Neural progenitor cell (in vitro differentiated cells): ENCODE data around the gene AGAP3. TPM values are rescaled to one million over a fixed set of nuclear protein-coding genes. Genes with fewer than 3 reads are reported as not detected.
A peak's percentile ranks its signal among the peaks of the same experiment; 100 is the strongest.

Experiments
- DNase-seq: peaks from one replicate; pipeline ENCODE4 v3.0.0-alpha.2; 2016; ENCODE audit warnings: low spot score
- H2AFZ ChIP-seq: fragments of 200-600 bp; sonication (generic); replicated peaks from 2 replicates; pipeline ENCODE4 v1.6.1; 2016; ENCODE audit warnings: antibody characterized with exemption
- H3F3A ChIP-seq: fragments of 200-600 bp; sonication (generic); 2 replicates; pipeline ENCODE4 v1.6.1; 2016; ENCODE audit warnings: antibody characterized with exemption, low read depth
- H3K27ac ChIP-seq: fragments of 200-600 bp; sonication (generic); 2 replicates; pipeline ENCODE4 v1.5.1; 2016; ENCODE audit warnings: mild to moderate bottlenecking
- H3K27me3 ChIP-seq: fragments of 200-600 bp; sonication (generic); 2 replicates; pipeline ENCODE4 v1.6.1; 2016; ENCODE audit warnings: mild to moderate bottlenecking, moderate library complexity
- H3K36me3 ChIP-seq: fragments of 200-600 bp; sonication (generic); 2 replicates; pipeline ENCODE4 v1.5.1; 2016
- H3K4me1 ChIP-seq: fragments of 200-600 bp; sonication (generic); 2 replicates; pipeline ENCODE4 v1.6.1; 2016; ENCODE audit warnings: mixed run types
- H3K4me2 ChIP-seq: fragments of 200-600 bp; sonication (generic); 2 replicates; pipeline ENCODE4 v1.6.1; 2016
- H3K4me3 ChIP-seq: fragments of 200-600 bp; sonication (generic); 2 replicates; pipeline ENCODE4 v1.5.1; 2016
- H3K79me2 ChIP-seq: fragments of 200-600 bp; sonication (generic); 2 replicates; pipeline ENCODE4 v1.6.1; 2016; ENCODE audit warnings: low read depth
- H3K9ac ChIP-seq: fragments of 200-600 bp; sonication (generic); 2 replicates; pipeline ENCODE4 v1.6.1; 2016
- H3K9me3 ChIP-seq: fragments of 200-600 bp; sonication (generic); 2 replicates; pipeline ENCODE4 v1.5.1; 2016; ENCODE audit warnings: low read depth
- H4K20me1 ChIP-seq: fragments of 200-600 bp; sonication (generic); 2 replicates; pipeline ENCODE4 v1.6.1; 2016; ENCODE audit warnings: low read depth
- H3K27ac Mint-ChIP-seq: 3 replicates; pipeline ENCODE4 v1.8.0; 2021; ENCODE audit warnings: mixed read lengths
- H3K27me3 Mint-ChIP-seq: 2 replicates; pipeline ENCODE4 v1.8.0; 2022; ENCODE audit warnings: low read depth, mild to moderate bottlenecking, inconsistent platforms, moderate library complexity, mixed read lengths; ENCODE audit not compliant: insufficient read depth
- H3K36me3 Mint-ChIP-seq: 3 replicates; pipeline ENCODE4 v1.8.0; 2021; ENCODE audit warnings: mixed read lengths
- H3K4me1 Mint-ChIP-seq: 3 replicates; pipeline ENCODE4 v1.8.0; 2021; ENCODE audit warnings: mixed read lengths
- H3K4me3 Mint-ChIP-seq: 3 replicates; pipeline ENCODE4 v1.8.0; 2021; ENCODE audit warnings: mild to moderate bottlenecking, moderate library complexity, mixed read lengths
- H3K9me3 Mint-ChIP-seq: 3 replicates; pipeline ENCODE4 v1.8.0; 2020; ENCODE audit warnings: mixed read lengths
- CTCF ChIP-seq: fragments of 200-600 bp; sonication (generic); IDR thresholded peaks from 2 replicates; pipeline ENCODE4 v1.5.1; 2017; ENCODE audit warnings: antibody characterized with exemption, mild to moderate bottlenecking
- EZH2 ChIP-seq: fragments of 200-600 bp; sonication (generic); IDR thresholded peaks from 2 replicates; pipeline ENCODE4 v1.6.1; 2017; ENCODE audit warnings: antibody characterized with exemption, mild to moderate bottlenecking, moderate library complexity
- EZH2phosphoT487 ChIP-seq: fragments of 200-600 bp; sonication (generic); IDR thresholded peaks from 2 replicates; pipeline ENCODE4 v1.6.1; 2017; ENCODE audit warnings: antibody characterized with exemption
- total RNA-seq: library from RNA; depleted of rRNA; stranded (reverse); fragments of >200 nt; gene quantifications from 2 replicates; pipeline ENCODE4 v1.2.3, GENCODE V29; 2015; ENCODE audit warnings: low replicate concordance

AGAP3 gene
- total RNA-seq, 1 donor from 2014 or later, result 38.9 TPM

GRCh38 chr7:151113344-151114150 is 27.3 kb downstream of the AGAP3 start:
- Histone ChIP-seq H4K20me1 (peaks cover 89% of the 10 kb centered on the region), H3K4me2 (peak overlapping the region; percentile 78), H3K4me1 (peaks cover 20% of the 10 kb centered on the region), H2AFZ (no peak overlapping the region), H3K36me3 (no peaks in the 10 kb centered on the region), H3K27ac (no peak overlapping the region), H3K9ac (no peak overlapping the region), H3K79me2 (peaks cover 52% of the 10 kb centered on the region), H3K4me3 (no peak overlapping the region), H3F3A (peaks cover 27% of the 10 kb centered on the region), H3K27me3 (peaks cover 17% of the 10 kb centered on the region), H3K9me3 (no peaks in the 10 kb centered on the region)
- Mint-ChIP-seq H3K36me3 (no peaks in the 10 kb centered on the region), H3K4me3 (peak overlapping the region; percentile 74), H3K27ac (no peak overlapping the region), H3K27me3 (peaks cover 11% of the 10 kb centered on the region), H3K4me1 (peaks cover 33% of the 10 kb centered on the region), H3K9me3 (no peaks in the 10 kb centered on the region)
- DNase-seq, result peak; percentile 79
- no peak for TF ChIP-seq CTCF
- no peak for TF ChIP-seq EZH2

- Mint-ChIP-seq H3K4me3 (peak overlapping the region; percentile 74), H3K9me3 (no peaks in the 10 kb centered on the region), H3K27ac (no peak overlapping the region), H3K36me3 (no peaks in the 10 kb centered on the region), H3K4me1 (peaks cover 33% of the 10 kb centered on the region), H3K27me3 (peaks cover 11% of the 10 kb centered on the region)
- peaks cover 52% of the 10 kb centered on the region for H3K79me2 ChIP-seq
- H4K20me1 ChIP-seq, result peaks cover 86% of the 10 kb centered on the region
- H3F3A ChIP-seq, result peaks cover 27% of the 10 kb centered on the region
- H3K4me2 ChIP-seq, result peak overlapping the region; percentile 78
- H3K4me1 ChIP-seq, result peaks cover 20% of the 10 kb centered on the region
- H3K36me3 ChIP-seq, result no peaks in the 10 kb centered on the region
- H3K27ac ChIP-seq, result no peak overlapping the region
- H2AFZ ChIP-seq, result no peak overlapping the region
- peak overlapping the region; percentile 42 for H3K4me3 ChIP-seq
- DNase-seq, result peak; percentile 76
- H3K27me3 ChIP-seq, result peaks cover 17% of the 10 kb centered on the region
- no peak for TF ChIP-seq CTCF
- no peak for TF ChIP-seq EZH2phosphoT487
- no peak for TF ChIP-seq EZH2
- no peaks in the 10 kb centered on the region for H3K9me3 ChIP-seq
- no peak overlapping the region for H3K9ac ChIP-seq
Observed at GRCh38 chr7:151114151-151115090, 28.1 kb downstream of the AGAP3 start.

DNA sequence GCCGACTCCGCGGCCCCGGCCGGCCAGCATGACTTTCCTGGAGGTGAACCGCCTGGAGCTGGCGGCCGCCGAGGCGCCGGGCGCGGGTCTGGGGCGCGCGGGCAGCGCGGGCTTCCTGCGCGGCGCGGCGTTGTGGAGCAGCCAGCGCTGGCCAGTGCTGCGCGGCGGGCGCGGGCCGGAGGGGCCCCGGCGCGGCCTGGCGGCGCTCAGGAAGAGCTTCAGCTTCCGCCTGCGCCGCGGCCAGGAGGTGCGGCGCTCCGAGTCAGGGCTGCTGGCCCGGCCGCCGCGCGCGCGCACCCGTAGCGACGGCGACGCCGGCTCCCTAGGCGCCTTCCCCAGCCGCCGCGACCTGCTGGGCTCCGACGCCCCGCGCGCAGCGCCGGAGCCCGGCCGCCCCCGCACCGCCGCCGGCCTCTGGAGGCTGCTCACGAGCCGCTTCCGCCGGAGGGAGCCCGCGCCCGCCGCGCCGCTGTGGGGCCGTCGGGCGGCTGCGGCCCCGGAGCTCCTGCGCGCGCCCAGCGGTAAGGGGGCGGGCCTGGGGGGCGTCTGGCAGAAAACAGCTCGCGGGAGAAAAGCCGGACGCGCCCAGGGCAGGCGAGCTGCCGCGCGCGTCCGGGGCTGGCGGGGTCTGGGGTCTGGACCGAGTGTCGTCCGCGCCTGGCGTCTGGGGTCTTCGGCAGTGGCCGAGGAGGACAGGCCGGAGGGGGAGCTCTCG is 29.0 kb downstream of the AGAP3 start:
- Histone ChIP-seq H3K4me2 (peak overlapping the region; percentile 78), H3K4me3 (peak overlapping the region; percentile 47), H2AFZ (no peak overlapping the region), H3K27me3 (peaks cover 17% of the 10 kb centered on the region), H3K79me2 (peaks cover 52% of the 10 kb centered on the region), H3K36me3 (no peaks in the 10 kb centered on the region), H3K9me3 (no peaks in the 10 kb centered on the region), H3K9ac (no peak overlapping the region), H3K27ac (no peak overlapping the region), H3K4me1 (peaks cover 20% of the 10 kb centered on the region), H3F3A (peaks cover 27% of the 10 kb centered on the region), H4K20me1 (peaks cover 86% of the 10 kb centered on the region)
- Mint-ChIP-seq H3K9me3 (no peaks in the 10 kb centered on the region), H3K4me3 (peak overlapping the region; percentile 78), H3K4me1 (peaks cover 33% of the 10 kb centered on the region), H3K36me3 (peaks cover 1% of the 10 kb centered on the region), H3K27ac (no peak overlapping the region), H3K27me3 (peaks cover 11% of the 10 kb centered on the region)
- TF ChIP-seq EZH2phosphoT487 (no peak), EZH2 (peak; percentile 53), CTCF (peak; percentile 28)
- DNase-seq, result peak; percentile 79
